Measurements from ENCODE around the gene PTTG1IP.

The PTTG1IP gene

GRCh38 chr21:44872323-44872648 lies 1.2 kb downstream of the PTTG1IP start:
- H3K4me3 ChIP-seq (ENCODE audit: low read depth, low read length) = peak overlapping the region; percentile 51
- no peak for DNase-seq (ENCODE audit: low read depth, low spot score)
- no peak for TF ChIP-seq CTCF (IDR thresholded peaks at IDR 0.05; ENCODE audit: low read depth, low read length)
- in situ Hi-C loops (cut with HindIII; ENCODE audit: low sequenced_read_pairs) = no loop called here

- no peak for TF ChIP-seq CTCF (IDR thresholded peaks at IDR 0.05; ENCODE audit: low read depth, low read length)
- H3K4me3 ChIP-seq (ENCODE audit: low read depth, low read length) = peak overlapping the region; percentile 51
- in situ Hi-C loops (cut with HindIII; ENCODE audit: low sequenced_read_pairs) = no loop called here
- DNase-seq (ENCODE audit: low read depth, low spot score) = peak; percentile 66
Observed at GRCh38 chr21:44871576-44872269, 1.8 kb downstream of the PTTG1IP start.

GRCh38 chr21:44870748-44871495 lies 2.6 kb downstream of the PTTG1IP start:
- no peak for TF ChIP-seq CTCF (IDR thresholded peaks at IDR 0.05; ENCODE audit: low read depth, low read length)
- peak overlapping the region; percentile 51 for H3K4me3 ChIP-seq (ENCODE audit: low read depth, low read length)
- in situ Hi-C loops (cut with HindIII; ENCODE audit: low sequenced_read_pairs) = no loop called here
- DNase-seq (ENCODE audit: low read depth, low spot score) = peak; percentile 22

- peak overlapping the region; percentile 2 for H3K4me3 ChIP-seq (ENCODE audit: low read depth, low read length)
- in situ Hi-C loops (cut with HindIII; ENCODE audit: low sequenced_read_pairs) = no loop called here
- peak; percentile 95 for DNase-seq (ENCODE audit: low read depth, low spot score)
- no peak for TF ChIP-seq CTCF (IDR thresholded peaks at IDR 0.05; ENCODE audit: low read depth, low read length)
Observed at GRCh38 chr21:44869781-44870747, 3.4 kb downstream of the PTTG1IP start.

GRCh38 chr21:44868707-44869106 lies 4.8 kb downstream of the PTTG1IP start:
- TF ChIP-seq CTCF (IDR thresholded peaks at IDR 0.05; ENCODE audit: low read depth, low read length) = no peak
- no peak overlapping the region for H3K4me3 ChIP-seq (ENCODE audit: low read depth, low read length)
- no peak for DNase-seq (ENCODE audit: low read depth, low spot score)
- in situ Hi-C loops (cut with HindIII; ENCODE audit: low sequenced_read_pairs) = no loop called here

GRCh38 chr21:44867999-44868700 lies 5.3 kb downstream of the PTTG1IP start:
- in situ Hi-C loops (cut with HindIII; ENCODE audit: low sequenced_read_pairs) = no loop called here
- DNase-seq (ENCODE audit: low read depth, low spot score) = no peak
- TF ChIP-seq CTCF (IDR thresholded peaks at IDR 0.05; ENCODE audit: low read depth, low read length) = no peak
- H3K4me3 ChIP-seq (ENCODE audit: low read depth, low read length) = no peak overlapping the region

All from astrocyte of the spinal cord (primary cell).